WTC11 (cell line): ENCODE measurements around the gene EML6. TPM values are rescaled to one million over a fixed set of nuclear protein-coding genes. Genes with fewer than 3 reads are reported as not detected.

Experiments
- ATAC-seq: fragments of 200-7000 bp; cut with Tn5 transposase; 2 replicates; pipeline ENCODE4 v1.10.0; 2021; ENCODE audit warnings: mild to moderate bottlenecking, moderate library complexity
- CTCF ChIA-PET: fragments of 300-600 bp; sonication (Branson Sonifier 250); formaldehyde crosslinking; loops from one replicate; lab custom pipeline; 2021; ENCODE audit warnings: antibody characterized with exemption; lab: Charles Lee
- POLR2A ChIA-PET: fragments of 350-600 bp; sonication (Branson Sonifier 250); formaldehyde crosslinking; loops from one replicate; lab custom pipeline; 2021; ENCODE audit warnings: antibody characterized with exemption; lab: Charles Lee
- DNase-seq: peaks from one replicate; pipeline ENCODE4 v3.0.0; 2021; ENCODE audit warnings: low spot score
- H3K27ac Mint-ChIP-seq: 2 replicates; pipeline ENCODE4 v1.8.0; 2021; ENCODE audit warnings: mixed read lengths
- H3K27me3 Mint-ChIP-seq: 2 replicates; pipeline ENCODE4 v1.8.0; 2021; ENCODE audit warnings: low read depth, mild to moderate bottlenecking, moderate library complexity, mixed read lengths
- H3K36me3 Mint-ChIP-seq: 2 replicates; pipeline ENCODE4 v1.8.0; 2021; ENCODE audit warnings: mixed read lengths
- H3K4me1 Mint-ChIP-seq: 2 replicates; pipeline ENCODE4 v1.8.0; 2022; ENCODE audit warnings: mixed read lengths
- H3K4me3 Mint-ChIP-seq: 2 replicates; pipeline ENCODE4 v1.8.0; 2021; ENCODE audit warnings: mild to moderate bottlenecking, moderate library complexity, mixed read lengths
- H3K9me3 Mint-ChIP-seq: 2 replicates; pipeline ENCODE4 v1.8.0; 2021; ENCODE audit warnings: mixed read lengths
- CTCF ChIP-seq: fragments of 200-600 bp; IDR thresholded peaks from 2 replicates; pipeline ENCODE4 v1.8.0; 2022; ENCODE audit warnings: antibody characterized with exemption
- E2F5 ChIP-seq: sonication (generic); formaldehyde crosslinking; IDR thresholded peaks from 2 replicates; pipeline ENCODE4 v1.8.1; 2022; ENCODE audit warnings: mild to moderate bottlenecking, moderate library complexity, missing genetic modification reagents
- ERG ChIP-seq: fragments of 250-450 bp; sonication (Bioruptor Pico); IDR thresholded peaks from 2 replicates; pipeline ENCODE4 v1.8.0; 2021; ENCODE audit warnings: mild to moderate bottlenecking
- IRF1 ChIP-seq: sonication (generic); formaldehyde crosslinking; IDR thresholded peaks from 2 replicates; pipeline ENCODE4 v1.8.0; 2023; ENCODE audit warnings: missing genetic modification reagents
- KAT7 ChIP-seq: sonication (generic); formaldehyde crosslinking; IDR thresholded peaks from 2 replicates; pipeline ENCODE4 v1.8.1; 2023; ENCODE audit warnings: missing genetic modification reagents, mild to moderate bottlenecking, borderline replicate concordance
- NR3C1 ChIP-seq: sonication (generic); formaldehyde crosslinking; conservative IDR thresholded peaks from 2 replicates; pipeline ENCODE4 v1.8.1; 2023; ENCODE audit warnings: low read depth, mild to moderate bottlenecking, missing genetic modification reagents
- OVOL2 ChIP-seq: fragments of 250-450 bp; sonication (Bioruptor Pico); IDR thresholded peaks from 2 replicates; pipeline ENCODE4 v1.9.0; 2021; ENCODE audit warnings: mild to moderate bottlenecking, borderline replicate concordance
- STAT6 ChIP-seq: sonication (generic); formaldehyde crosslinking; conservative IDR thresholded peaks from 2 replicates; pipeline ENCODE4 v1.8.1; 2023; ENCODE audit warnings: mild to moderate bottlenecking, low read depth, missing genetic modification reagents, moderate library complexity
- TCF7 ChIP-seq: sonication (generic); formaldehyde crosslinking; IDR thresholded peaks from 2 replicates; pipeline ENCODE4 v1.8.0; 2022; ENCODE audit warnings: mild to moderate bottlenecking, low read depth, missing genetic modification reagents, moderate library complexity
- TEAD1 ChIP-seq: sonication (generic); formaldehyde crosslinking; IDR thresholded peaks from 2 replicates; pipeline ENCODE4 v1.8.0; 2022; ENCODE audit warnings: mild to moderate bottlenecking, missing genetic modification reagents
- ZNF671 ChIP-seq: fragments of 250-450 bp; sonication (Bioruptor Pico); IDR thresholded peaks from 2 replicates; pipeline ENCODE4 v1.8.0; 2021; ENCODE audit warnings: mild to moderate bottlenecking
- total RNA-seq: library from RNA; stranded (reverse); gene quantifications from 3 replicates; pipeline ENCODE4 v1.2.3, GENCODE V29; 2021
- TF ChIP-seq, protein P1 (sequence below): fragments of 250-450 bp; sonication (Bioruptor Pico); IDR thresholded peaks from 2 replicates; pipeline ENCODE4 v1.9.0; 2021; ENCODE audit warnings: mild to moderate bottlenecking
- TF ChIP-seq, protein P2 (sequence below): sonication (generic); formaldehyde crosslinking; IDR thresholded peaks from 2 replicates; pipeline ENCODE4 v1.8.1; 2022; ENCODE audit warnings: low read depth, mild to moderate bottlenecking, moderate library complexity, missing genetic modification reagents, borderline replicate concordance
- TF ChIP-seq, protein P3 (sequence below): fragments of 250-450 bp; sonication (Bioruptor Pico); IDR thresholded peaks from 2 replicates; pipeline ENCODE4 v2.1.2; 2022; ENCODE audit warnings: mild to moderate bottlenecking, moderate library complexity

Gene EML6
- total RNA-seq, 1 experiment from 2014 or later = 2.1 TPM

DNA sequence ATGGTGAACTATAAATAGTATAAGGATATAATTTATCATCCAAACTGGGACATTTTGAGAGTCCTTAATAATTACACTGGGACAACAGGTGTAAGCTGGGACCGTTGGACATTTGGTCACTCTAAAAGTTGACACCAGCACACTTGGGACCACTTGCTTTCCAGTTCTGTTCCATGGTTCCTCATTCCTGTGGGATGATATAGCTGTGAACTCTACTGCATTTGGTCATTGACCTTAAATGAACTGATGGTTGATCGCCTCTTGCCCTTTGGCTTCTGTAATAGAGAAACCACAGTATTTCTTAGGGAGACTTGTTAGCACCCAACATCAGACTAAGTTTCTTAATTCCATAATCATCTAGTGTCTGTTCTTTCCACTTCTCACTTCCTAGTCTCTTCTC lies 46.7 kb downstream of the EML6 start:
- POLR2A ChIA-PET = no interaction called here
- H3K27me3 Mint-ChIP-seq = no peaks in the 10 kb centered on the region
- H3K9me3 Mint-ChIP-seq = peaks cover 14% of the 10 kb centered on the region

DNA sequence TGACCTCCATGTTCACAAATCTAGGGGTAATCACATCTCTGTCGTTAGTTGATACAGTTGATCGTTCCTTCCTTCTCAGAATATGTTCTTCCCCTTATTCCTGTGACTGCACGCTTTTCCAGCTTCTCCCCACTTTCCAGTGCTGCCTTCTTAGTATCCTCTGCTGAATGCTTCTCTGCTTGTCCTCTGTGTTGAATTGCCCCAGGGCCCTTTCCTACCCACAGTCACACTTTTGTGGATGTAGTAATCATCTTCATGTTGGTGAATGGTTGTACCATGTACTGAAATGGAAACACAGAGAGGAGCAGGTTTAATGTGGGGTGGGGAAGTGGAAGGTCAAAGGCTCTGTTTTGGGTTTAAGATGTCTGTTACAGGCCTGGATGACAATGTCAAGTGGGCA lies 47.2 kb downstream of the EML6 start:
- no peaks in the 10 kb centered on the region for H3K27me3 Mint-ChIP-seq
- peaks cover 18% of the 10 kb centered on the region for H3K9me3 Mint-ChIP-seq
- POLR2A ChIA-PET = no interaction called here
- CTCF ChIA-PET = no interaction called here
- no peak overlapping the region for H3K27ac Mint-ChIP-seq
- H3K4me3 Mint-ChIP-seq = no peak overlapping the region
- no peaks in the 10 kb centered on the region for H3K4me1 Mint-ChIP-seq
- TF ChIP-seq TEAD1 (CRISPR knock-in tag) = no peak
- TF ChIP-seq KAT7 = no peak
- TF ChIP-seq, protein P1, sequence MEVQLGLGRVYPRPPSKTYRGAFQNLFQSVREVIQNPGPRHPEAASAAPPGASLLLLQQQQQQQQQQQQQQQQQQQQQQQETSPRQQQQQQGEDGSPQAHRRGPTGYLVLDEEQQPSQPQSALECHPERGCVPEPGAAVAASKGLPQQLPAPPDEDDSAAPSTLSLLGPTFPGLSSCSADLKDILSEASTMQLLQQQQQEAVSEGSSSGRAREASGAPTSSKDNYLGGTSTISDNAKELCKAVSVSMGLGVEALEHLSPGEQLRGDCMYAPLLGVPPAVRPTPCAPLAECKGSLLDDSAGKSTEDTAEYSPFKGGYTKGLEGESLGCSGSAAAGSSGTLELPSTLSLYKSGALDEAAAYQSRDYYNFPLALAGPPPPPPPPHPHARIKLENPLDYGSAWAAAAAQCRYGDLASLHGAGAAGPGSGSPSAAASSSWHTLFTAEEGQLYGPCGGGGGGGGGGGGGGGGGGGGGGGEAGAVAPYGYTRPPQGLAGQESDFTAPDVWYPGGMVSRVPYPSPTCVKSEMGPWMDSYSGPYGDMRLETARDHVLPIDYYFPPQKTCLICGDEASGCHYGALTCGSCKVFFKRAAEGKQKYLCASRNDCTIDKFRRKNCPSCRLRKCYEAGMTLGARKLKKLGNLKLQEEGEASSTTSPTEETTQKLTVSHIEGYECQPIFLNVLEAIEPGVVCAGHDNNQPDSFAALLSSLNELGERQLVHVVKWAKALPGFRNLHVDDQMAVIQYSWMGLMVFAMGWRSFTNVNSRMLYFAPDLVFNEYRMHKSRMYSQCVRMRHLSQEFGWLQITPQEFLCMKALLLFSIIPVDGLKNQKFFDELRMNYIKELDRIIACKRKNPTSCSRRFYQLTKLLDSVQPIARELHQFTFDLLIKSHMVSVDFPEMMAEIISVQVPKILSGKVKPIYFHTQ = no peak
- no peak for TF ChIP-seq IRF1
- H3K36me3 Mint-ChIP-seq = peaks cover 3% of the 10 kb centered on the region
- no peak for ATAC-seq
- DNase-seq = no peak

More for the DNA sequence above, 46.7 kb downstream of the EML6 start:
- H3K36me3 Mint-ChIP-seq = peaks cover 3% of the 10 kb centered on the region
- no peak for TF ChIP-seq ZNF671
- no peak for TF ChIP-seq NR3C1
- CTCF ChIA-PET = no interaction called here
- H3K27ac Mint-ChIP-seq = no peak overlapping the region
- H3K4me3 Mint-ChIP-seq = no peak overlapping the region
- no peaks in the 10 kb centered on the region for H3K4me1 Mint-ChIP-seq
- ATAC-seq = no peak
- no peak for DNase-seq

DNA sequence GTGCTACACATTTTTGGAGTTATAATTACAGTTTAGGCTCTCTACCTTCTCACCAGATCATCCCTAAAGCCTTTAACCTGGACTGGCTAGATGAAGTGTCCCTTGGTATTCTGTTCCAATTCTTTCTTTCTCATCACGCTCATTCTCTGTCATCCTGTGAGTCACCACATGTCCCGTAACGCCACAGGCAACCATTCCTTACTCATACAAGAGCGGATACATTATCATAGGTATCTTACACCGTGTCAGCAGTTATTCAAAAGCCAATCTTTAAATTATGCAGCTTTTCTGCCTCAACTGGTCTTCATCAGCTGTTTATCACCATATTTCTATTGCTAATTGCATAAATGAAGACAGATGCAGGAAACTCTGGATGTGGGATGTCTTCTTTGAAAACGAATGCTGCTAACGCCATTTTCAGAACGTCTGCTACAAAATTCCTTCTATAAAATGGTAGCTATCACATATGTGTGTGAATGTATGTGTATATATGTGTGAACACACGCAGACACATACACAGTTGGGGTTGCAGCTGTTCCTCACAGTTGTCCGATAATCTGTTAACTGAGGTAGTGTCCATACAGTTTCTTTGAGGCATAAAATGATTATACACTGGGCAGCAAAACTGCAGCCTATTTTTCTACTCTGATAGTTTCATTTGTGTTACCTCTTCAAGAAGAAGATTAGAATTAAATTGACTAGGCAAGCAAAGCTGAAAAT lies 47.9 kb downstream of the EML6 start:
- Mint-ChIP-seq H3K36me3 (peaks cover 3% of the 10 kb centered on the region), H3K4me3 (no peak overlapping the region), H3K4me1 (no peaks in the 10 kb centered on the region), H3K9me3 (peaks cover 24% of the 10 kb centered on the region), H3K27ac (no peak overlapping the region), H3K27me3 (no peaks in the 10 kb centered on the region)
- no peak for DNase-seq
- POLR2A ChIA-PET = no interaction called here
- no peak for ATAC-seq
- CTCF ChIA-PET = no interaction called here
- TF ChIP-seq TCF7 (no peak), ERG (CRISPR knock-in tag) (no peak), E2F5 (no peak), OVOL2 (no peak), STAT6 (CRISPR knock-in tag) (no peak), CTCF (no peak), IRF1 (no peak)
- TF ChIP-seq, protein P2, sequence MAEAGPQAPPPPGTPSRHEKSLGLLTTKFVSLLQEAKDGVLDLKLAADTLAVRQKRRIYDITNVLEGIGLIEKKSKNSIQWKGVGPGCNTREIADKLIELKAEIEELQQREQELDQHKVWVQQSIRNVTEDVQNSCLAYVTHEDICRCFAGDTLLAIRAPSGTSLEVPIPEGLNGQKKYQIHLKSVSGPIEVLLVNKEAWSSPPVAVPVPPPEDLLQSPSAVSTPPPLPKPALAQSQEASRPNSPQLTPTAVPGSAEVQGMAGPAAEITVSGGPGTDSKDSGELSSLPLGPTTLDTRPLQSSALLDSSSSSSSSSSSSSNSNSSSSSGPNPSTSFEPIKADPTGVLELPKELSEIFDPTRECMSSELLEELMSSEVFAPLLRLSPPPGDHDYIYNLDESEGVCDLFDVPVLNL (CRISPR knock-in tag) = no peak
- TF ChIP-seq, protein P3, sequence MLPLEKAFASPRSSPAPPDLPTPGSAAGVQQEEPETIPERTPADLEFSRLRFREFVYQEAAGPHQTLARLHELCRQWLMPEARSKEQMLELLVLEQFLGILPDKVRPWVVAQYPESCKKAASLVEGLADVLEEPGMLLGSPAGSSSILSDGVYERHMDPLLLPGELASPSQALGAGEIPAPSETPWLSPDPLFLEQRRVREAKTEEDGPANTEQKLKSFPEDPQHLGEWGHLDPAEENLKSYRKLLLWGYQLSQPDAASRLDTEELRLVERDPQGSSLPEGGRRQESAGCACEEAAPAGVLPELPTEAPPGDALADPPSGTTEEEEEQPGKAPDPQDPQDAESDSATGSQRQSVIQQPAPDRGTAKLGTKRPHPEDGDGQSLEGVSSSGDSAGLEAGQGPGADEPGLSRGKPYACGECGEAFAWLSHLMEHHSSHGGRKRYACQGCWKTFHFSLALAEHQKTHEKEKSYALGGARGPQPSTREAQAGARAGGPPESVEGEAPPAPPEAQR (CRISPR knock-in tag) = no peak
